ENCODE results near the gene OR56A3.

DNA sequence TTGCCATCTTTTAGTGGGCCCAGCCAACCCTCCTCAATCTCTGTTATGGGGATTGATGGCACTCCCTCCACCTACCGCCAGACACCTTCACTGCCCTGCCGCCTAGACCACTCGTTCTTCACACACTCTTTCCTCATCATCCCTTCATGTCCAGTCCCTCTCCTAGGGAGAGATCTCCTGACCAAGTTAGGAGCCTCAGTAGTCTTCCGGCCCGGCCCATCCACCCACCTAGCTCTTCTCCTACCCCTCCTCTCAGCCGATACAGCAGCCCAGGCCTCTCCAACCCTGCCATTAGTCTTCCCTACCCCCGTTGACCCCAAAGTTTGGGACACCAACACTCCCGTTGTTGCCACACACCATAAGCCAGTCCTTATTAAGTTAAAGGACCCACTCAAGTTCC lies 11.0 kb upstream of the OR56A3 start:
- TF ChIP-seq TAF1 (IDR thresholded peaks at IDR 0.05; ENCODE audit: borderline replicate concordance, low read depth, low read length): no peak
- TF ChIP-seq, protein P1, sequence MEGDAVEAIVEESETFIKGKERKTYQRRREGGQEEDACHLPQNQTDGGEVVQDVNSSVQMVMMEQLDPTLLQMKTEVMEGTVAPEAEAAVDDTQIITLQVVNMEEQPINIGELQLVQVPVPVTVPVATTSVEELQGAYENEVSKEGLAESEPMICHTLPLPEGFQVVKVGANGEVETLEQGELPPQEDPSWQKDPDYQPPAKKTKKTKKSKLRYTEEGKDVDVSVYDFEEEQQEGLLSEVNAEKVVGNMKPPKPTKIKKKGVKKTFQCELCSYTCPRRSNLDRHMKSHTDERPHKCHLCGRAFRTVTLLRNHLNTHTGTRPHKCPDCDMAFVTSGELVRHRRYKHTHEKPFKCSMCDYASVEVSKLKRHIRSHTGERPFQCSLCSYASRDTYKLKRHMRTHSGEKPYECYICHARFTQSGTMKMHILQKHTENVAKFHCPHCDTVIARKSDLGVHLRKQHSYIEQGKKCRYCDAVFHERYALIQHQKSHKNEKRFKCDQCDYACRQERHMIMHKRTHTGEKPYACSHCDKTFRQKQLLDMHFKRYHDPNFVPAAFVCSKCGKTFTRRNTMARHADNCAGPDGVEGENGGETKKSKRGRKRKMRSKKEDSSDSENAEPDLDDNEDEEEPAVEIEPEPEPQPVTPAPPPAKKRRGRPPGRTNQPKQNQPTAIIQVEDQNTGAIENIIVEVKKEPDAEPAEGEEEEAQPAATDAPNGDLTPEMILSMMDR (IDR thresholded peaks at IDR 0.05 in 2 of 3, conservative IDR thresholded peaks at IDR 0.05 in 1 of 3; ENCODE audit: control insufficient read depth in 2 of 3, extremely low read depth in 1 of 3, insufficient read depth in 1 of 3, low read depth in 3 of 3, low read length in 3 of 3): no peak
- TF ChIP-seq SRF (IDR thresholded peaks at IDR 0.05; ENCODE audit: low read depth in 2 of 2, low read length in 2 of 2): no peak
- TF ChIP-seq, protein P2, sequence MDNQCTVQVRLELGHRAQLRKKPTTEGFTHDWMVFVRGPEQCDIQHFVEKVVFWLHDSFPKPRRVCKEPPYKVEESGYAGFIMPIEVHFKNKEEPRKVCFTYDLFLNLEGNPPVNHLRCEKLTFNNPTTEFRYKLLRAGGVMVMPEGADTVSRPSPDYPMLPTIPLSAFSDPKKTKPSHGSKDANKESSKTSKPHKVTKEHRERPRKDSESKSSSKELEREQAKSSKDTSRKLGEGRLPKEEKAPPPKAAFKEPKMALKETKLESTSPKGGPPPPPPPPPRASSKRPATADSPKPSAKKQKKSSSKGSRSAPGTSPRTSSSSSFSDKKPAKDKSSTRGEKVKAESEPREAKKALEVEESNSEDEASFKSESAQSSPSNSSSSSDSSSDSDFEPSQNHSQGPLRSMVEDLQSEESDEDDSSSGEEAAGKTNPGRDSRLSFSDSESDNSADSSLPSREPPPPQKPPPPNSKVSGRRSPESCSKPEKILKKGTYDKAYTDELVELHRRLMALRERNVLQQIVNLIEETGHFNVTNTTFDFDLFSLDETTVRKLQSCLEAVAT (IDR thresholded peaks at IDR 0.05): no peak

Data from GM12878 (cell line).